ENCODE measurements around the gene EPHA8. TPM values are rescaled to one million over a fixed set of nuclear protein-coding genes. Genes with fewer than 3 reads are reported as not detected.
A peak's percentile ranks its signal among the peaks of the same experiment; 100 is the strongest.

The EPHA8 gene
- polyA plus RNA-seq, 1 of the 3 experiments (the other 2 are of a cell fraction): 0.02 TPM

GRCh38 chr1:22533244-22533895 lies 29.9 kb upstream of the EPHA8 start (continued):
- TF ChIP-seq EP300 (IDR thresholded peaks at IDR 0.05; ENCODE audit: borderline replicate concordance in 1 of 2, low read depth in 1 of 2, low read length in 1 of 2) (peak in 1 of 2 experiments; percentile 51; a peak in 1 of 4 replicates), GATA2 (CRISPR knock-in tag; IDR thresholded peaks at IDR 0.05) (no peak), ELF1 (IDR thresholded peaks at IDR 0.05) (no peak), MEF2A (IDR thresholded peaks at IDR 0.05; ENCODE audit: borderline replicate concordance, low read depth) (no peak)

DNA sequence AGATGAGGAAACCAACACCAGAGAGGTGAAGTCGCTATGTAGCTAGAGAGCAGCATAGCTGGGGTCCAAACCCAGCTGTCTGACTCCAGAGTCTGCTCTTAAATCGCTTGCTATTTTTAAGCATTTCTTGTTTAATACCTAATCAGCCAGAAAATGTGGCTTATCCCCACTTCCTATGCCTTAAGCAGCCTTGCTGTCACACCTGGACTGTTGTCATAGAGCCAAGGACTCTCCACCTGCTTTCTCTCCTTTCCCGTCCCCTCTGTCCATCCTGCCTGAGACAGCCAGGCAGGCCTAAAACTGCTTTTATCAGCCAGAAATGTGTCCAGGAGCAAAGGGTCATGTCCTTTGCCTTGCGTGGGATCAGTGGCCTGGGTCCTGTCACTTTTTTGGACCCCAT lies 28.3 kb upstream of the EPHA8 start:
- no peaks in the 10 kb centered on the region for H3K79me2 ChIP-seq (ENCODE audit: insufficient read depth)
- CTCF ChIA-PET: interaction anchor here (0.6 to 11.7 kb wide), 2 partner anchors 16 to 108 kb away, joined by 3 to 289 read pairs; partner anchors contain the start of gene C1QC
- no peak overlapping the region for H3K4me3 ChIP-seq (ENCODE audit: low read depth in 2 of 2, low read length in 1 of 2)
- H3K4me1 ChIP-seq (ENCODE audit: control insufficient read depth in 1 of 2, insufficient read depth in 2 of 2, low read depth in 1 of 2, low read length in 1 of 2): peaks cover 0 to 21% of the 10 kb centered on the region in 2 experiments; a peak in 1 of 4 replicates
- no peaks in the 10 kb centered on the region for H3K9me2 ChIP-seq
- H3K4me2 ChIP-seq: no peak overlapping the region
- H3K27ac ChIP-seq (ENCODE audit: low read depth in 2 of 2, low read length in 1 of 2): no peak overlapping the region
- no peaks in the 10 kb centered on the region for H3K27me3 ChIP-seq (ENCODE audit: insufficient read depth)
- H3K36me3 ChIP-seq (replicated peaks in 1 of 2; ENCODE audit: control insufficient read depth in 1 of 2, insufficient read depth in 2 of 2, low read length in 1 of 2): no peaks in the 10 kb centered on the region
- no peak for DNase-seq
- no peaks in the 10 kb centered on the region for H4K20me1 ChIP-seq (ENCODE audit: insufficient read depth)
- TF ChIP-seq FOSL2 (IDR thresholded peaks at IDR 0.05; ENCODE audit: borderline replicate concordance, low read depth): no peak
- TF ChIP-seq NFIC (IDR thresholded peaks at IDR 0.05; ENCODE audit: borderline replicate concordance): no peak
- TF ChIP-seq POLR2AphosphoS5 (IDR thresholded peaks at IDR 0.05; ENCODE audit: low read depth, low read length): no peak
- no peak for TF ChIP-seq MEF2A (IDR thresholded peaks at IDR 0.05; ENCODE audit: borderline replicate concordance, low read depth)
- TF ChIP-seq USF2 (IDR thresholded peaks at IDR 0.05; ENCODE audit: borderline replicate concordance, low read depth, low read length): no peak
- H3K9me3 ChIP-seq: no peaks in the 10 kb centered on the region
- POLR2A ChIA-PET: no interaction called here
- H2AFZ ChIP-seq (ENCODE audit: low read depth): no peak overlapping the region
- H3F3A ChIP-seq (replicated peaks; ENCODE audit: insufficient read depth): no peaks in the 10 kb centered on the region
- no peak overlapping the region for H3K9ac ChIP-seq
- 94% methylated on average over 4 of the region's 4 CpGs for WGBS (ENCODE audit: low lambda C conversion rate)

GRCh38 chr1:22535399-22535798 lies 27.9 kb upstream of the EPHA8 start:
- no peaks in the 10 kb centered on the region for H3K36me3 ChIP-seq (replicated peaks in 1 of 2; ENCODE audit: control insufficient read depth in 1 of 2, insufficient read depth in 2 of 2, low read length in 1 of 2)
- H3K27ac ChIP-seq (ENCODE audit: low read depth in 2 of 2, low read length in 1 of 2): no peak overlapping the region
- H3K79me2 ChIP-seq (ENCODE audit: insufficient read depth): no peaks in the 10 kb centered on the region
- ChIA-PET CTCF (interaction anchor here (11.7 kb wide), 1 partner anchor 107 kb away, joined by 289 read pairs; the partner anchor contains the start of gene C1QC), POLR2A (no interaction called here)
- no peak overlapping the region for H3K9ac ChIP-seq
- H3K4me2 ChIP-seq: no peak overlapping the region
- DNase-seq: no peak
- H3K9me3 ChIP-seq: no peaks in the 10 kb centered on the region
- H4K20me1 ChIP-seq (ENCODE audit: insufficient read depth): no peaks in the 10 kb centered on the region
- no peak overlapping the region for H2AFZ ChIP-seq (ENCODE audit: low read depth)
- no peaks in the 10 kb centered on the region for H3K9me2 ChIP-seq
- 87% methylated on average over 4 of the region's 6 CpGs for WGBS (ENCODE audit: low lambda C conversion rate)
- no peaks in the 10 kb centered on the region for H3K27me3 ChIP-seq (ENCODE audit: insufficient read depth)
- H3K4me3 ChIP-seq (ENCODE audit: low read depth in 2 of 2, low read length in 1 of 2): no peak overlapping the region
- peaks cover 0 to 17% of the 10 kb centered on the region in 2 experiments; a peak in 1 of 4 replicates for H3K4me1 ChIP-seq (ENCODE audit: control insufficient read depth in 1 of 2, insufficient read depth in 2 of 2, low read depth in 1 of 2, low read length in 1 of 2)
- no peaks in the 10 kb centered on the region for H3F3A ChIP-seq (replicated peaks; ENCODE audit: insufficient read depth)
- TF ChIP-seq TAF1 (IDR thresholded peaks at IDR 0.05; ENCODE audit: borderline replicate concordance, low read depth, low read length) (no peak), RCOR1 (IDR thresholded peaks at IDR 0.05; ENCODE audit: low read length) (no peak), RXRA (IDR thresholded peaks at IDR 0.05; ENCODE audit: borderline replicate concordance, low read depth) (no peak), RAD21 (IDR thresholded peaks at IDR 0.05; ENCODE audit: low read length) (no peak), ELF1 (IDR thresholded peaks at IDR 0.05) (no peak), PBX3 (IDR thresholded peaks at IDR 0.05) (no peak), YY1 (IDR thresholded peaks at IDR 0.05; ENCODE audit: low read depth) (no peak)
- TF ChIP-seq, protein P1, sequence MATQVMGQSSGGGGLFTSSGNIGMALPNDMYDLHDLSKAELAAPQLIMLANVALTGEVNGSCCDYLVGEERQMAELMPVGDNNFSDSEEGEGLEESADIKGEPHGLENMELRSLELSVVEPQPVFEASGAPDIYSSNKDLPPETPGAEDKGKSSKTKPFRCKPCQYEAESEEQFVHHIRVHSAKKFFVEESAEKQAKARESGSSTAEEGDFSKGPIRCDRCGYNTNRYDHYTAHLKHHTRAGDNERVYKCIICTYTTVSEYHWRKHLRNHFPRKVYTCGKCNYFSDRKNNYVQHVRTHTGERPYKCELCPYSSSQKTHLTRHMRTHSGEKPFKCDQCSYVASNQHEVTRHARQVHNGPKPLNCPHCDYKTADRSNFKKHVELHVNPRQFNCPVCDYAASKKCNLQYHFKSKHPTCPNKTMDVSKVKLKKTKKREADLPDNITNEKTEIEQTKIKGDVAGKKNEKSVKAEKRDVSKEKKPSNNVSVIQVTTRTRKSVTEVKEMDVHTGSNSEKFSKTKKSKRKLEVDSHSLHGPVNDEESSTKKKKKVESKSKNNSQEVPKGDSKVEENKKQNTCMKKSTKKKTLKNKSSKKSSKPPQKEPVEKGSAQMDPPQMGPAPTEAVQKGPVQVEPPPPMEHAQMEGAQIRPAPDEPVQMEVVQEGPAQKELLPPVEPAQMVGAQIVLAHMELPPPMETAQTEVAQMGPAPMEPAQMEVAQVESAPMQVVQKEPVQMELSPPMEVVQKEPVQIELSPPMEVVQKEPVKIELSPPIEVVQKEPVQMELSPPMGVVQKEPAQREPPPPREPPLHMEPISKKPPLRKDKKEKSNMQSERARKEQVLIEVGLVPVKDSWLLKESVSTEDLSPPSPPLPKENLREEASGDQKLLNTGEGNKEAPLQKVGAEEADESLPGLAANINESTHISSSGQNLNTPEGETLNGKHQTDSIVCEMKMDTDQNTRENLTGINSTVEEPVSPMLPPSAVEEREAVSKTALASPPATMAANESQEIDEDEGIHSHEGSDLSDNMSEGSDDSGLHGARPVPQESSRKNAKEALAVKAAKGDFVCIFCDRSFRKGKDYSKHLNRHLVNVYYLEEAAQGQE (IDR thresholded peaks at IDR 0.05; ENCODE audit: low read depth, low read length): no peak
- TF ChIP-seq, protein P2, sequence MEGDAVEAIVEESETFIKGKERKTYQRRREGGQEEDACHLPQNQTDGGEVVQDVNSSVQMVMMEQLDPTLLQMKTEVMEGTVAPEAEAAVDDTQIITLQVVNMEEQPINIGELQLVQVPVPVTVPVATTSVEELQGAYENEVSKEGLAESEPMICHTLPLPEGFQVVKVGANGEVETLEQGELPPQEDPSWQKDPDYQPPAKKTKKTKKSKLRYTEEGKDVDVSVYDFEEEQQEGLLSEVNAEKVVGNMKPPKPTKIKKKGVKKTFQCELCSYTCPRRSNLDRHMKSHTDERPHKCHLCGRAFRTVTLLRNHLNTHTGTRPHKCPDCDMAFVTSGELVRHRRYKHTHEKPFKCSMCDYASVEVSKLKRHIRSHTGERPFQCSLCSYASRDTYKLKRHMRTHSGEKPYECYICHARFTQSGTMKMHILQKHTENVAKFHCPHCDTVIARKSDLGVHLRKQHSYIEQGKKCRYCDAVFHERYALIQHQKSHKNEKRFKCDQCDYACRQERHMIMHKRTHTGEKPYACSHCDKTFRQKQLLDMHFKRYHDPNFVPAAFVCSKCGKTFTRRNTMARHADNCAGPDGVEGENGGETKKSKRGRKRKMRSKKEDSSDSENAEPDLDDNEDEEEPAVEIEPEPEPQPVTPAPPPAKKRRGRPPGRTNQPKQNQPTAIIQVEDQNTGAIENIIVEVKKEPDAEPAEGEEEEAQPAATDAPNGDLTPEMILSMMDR (IDR thresholded peaks at IDR 0.05): no peak
- TF ChIP-seq, protein P3, sequence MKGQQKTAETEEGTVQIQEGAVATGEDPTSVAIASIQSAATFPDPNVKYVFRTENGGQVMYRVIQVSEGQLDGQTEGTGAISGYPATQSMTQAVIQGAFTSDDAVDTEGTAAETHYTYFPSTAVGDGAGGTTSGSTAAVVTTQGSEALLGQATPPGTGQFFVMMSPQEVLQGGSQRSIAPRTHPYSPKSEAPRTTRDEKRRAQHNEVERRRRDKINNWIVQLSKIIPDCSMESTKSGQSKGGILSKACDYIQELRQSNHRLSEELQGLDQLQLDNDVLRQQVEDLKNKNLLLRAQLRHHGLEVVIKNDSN (IDR thresholded peaks at IDR 0.05; ENCODE audit: borderline replicate concordance, low read depth): no peak

Measured in SK-N-SH (cell line).